T-helper 2 cell (primary cell): ENCODE measurements around the gene MANBA.

Experiments
- DNase-seq, 5 experiments: peaks; one replicate each; pipeline versions ENCODE4 v3.0.0 to v3.0.0-alpha.2; 2012 to 2022
- total RNA-seq, 2 donors: gene quantifications; one replicate each; lab custom pipeline; 2026; lab: John Stamatoyannopoulos, UW

The MANBA gene
- total RNA-seq: 24.9 to 38.9 reads per million in 2 donors

GRCh38 chr4:102760645-102761295 lies at the start of gene MANBA:
Gene MANBA (minus strand): TSS chr4:102760968. CDS start chr4:102760894, 74 bp downstream.
- DNase-seq: peak; percentile 72 to 92 (median 79)

- no peak for DNase-seq
Observed at GRCh38 chr4:102809691-102810090, 48.9 kb upstream of the MANBA start.

- peak in 1 of 5 experiments; percentile 24 for DNase-seq
Observed at GRCh38 chr4:102809190-102809589, 48.4 kb upstream of the MANBA start.

- DNase-seq: no peak
Observed at GRCh38 chr4:102808009-102808408, 47.2 kb upstream of the MANBA start.

- no peak for DNase-seq
Observed at GRCh38 chr4:102807345-102807744, 46.6 kb upstream of the MANBA start.

GRCh38 chr4:102799816-102800215 lies 39.0 kb upstream of the MANBA start:
- no peak for DNase-seq

GRCh38 chr4:102794999-102795398 lies 34.2 kb upstream of the MANBA start:
- no peak for DNase-seq

- no peak for DNase-seq
Observed at GRCh38 chr4:102792361-102792936, 31.7 kb upstream of the MANBA start.

GRCh38 chr4:102791318-102791835 lies 30.6 kb upstream of the MANBA start:
- no peak for DNase-seq

GRCh38 chr4:102789317-102789717 lies 28.5 kb upstream of the MANBA start:
- peak in 1 of 5 experiments; percentile 25 for DNase-seq

- no peak for DNase-seq
Observed at GRCh38 chr4:102787944-102788343, 27.2 kb upstream of the MANBA start.

GRCh38 chr4:102787096-102787881 lies 26.5 kb upstream of the MANBA start:
- no peak for DNase-seq

GRCh38 chr4:102786279-102786678 lies 25.5 kb upstream of the MANBA start:
- no peak for DNase-seq

- no peak for DNase-seq
Observed at GRCh38 chr4:102783006-102783405, 22.2 kb upstream of the MANBA start.

GRCh38 chr4:102781570-102781969 lies 20.8 kb upstream of the MANBA start:
- no peak for DNase-seq

- peak in 1 of 5 experiments; percentile 30 for DNase-seq
Observed at GRCh38 chr4:102780476-102781144, 19.8 kb upstream of the MANBA start.

GRCh38 chr4:102779204-102779603 lies 18.4 kb upstream of the MANBA start:
- DNase-seq: no peak

- DNase-seq: no peak
Observed at GRCh38 chr4:102778720-102779119, 18.0 kb upstream of the MANBA start.

GRCh38 chr4:102775805-102776204 lies 15.0 kb upstream of the MANBA start:
- no peak for DNase-seq

- DNase-seq: no peak
Observed at GRCh38 chr4:102774254-102774653, 13.5 kb upstream of the MANBA start.

- no peak for DNase-seq
Observed at GRCh38 chr4:102772738-102773340, 12.1 kb upstream of the MANBA start.

GRCh38 chr4:102764901-102765300 lies 4.1 kb upstream of the MANBA start:
- no peak for DNase-seq
